Tibial nerve (tissue), 4 donors: Measurements from ENCODE around the gene AMOTL1.

Experiments
- EP300 ChIP-seq, 2 donors: sonication (generic); formaldehyde crosslinking; IDR thresholded peaks; one replicate each; pipeline ENCODE4 v1.6.1; 2017; ENCODE audit warnings: antibody characterized with exemption in 2 of 2, mild to moderate bottlenecking in 1 of 2
- POLR2A ChIP-seq, 2 donors: fragments of 450-650 bp; IDR thresholded peaks; one replicate each; pipeline ENCODE4 v1.6.1; 2017; ENCODE audit warnings: antibody characterized with exemption in 2 of 2, mild to moderate bottlenecking in 2 of 2, moderate library complexity in 2 of 2
- TF ChIP-seq, protein P1 (sequence below), 5 experiments: fragments of 200-600 bp in 3 of 5; fragments of 450-650 bp in 2 of 5; sonication (generic) in 3 of 5; IDR thresholded peaks; one replicate each; pipeline ENCODE4 v1.5.1; 2016 to 2019; ENCODE audit warnings: antibody characterized with exemption in 5 of 5, mild to moderate bottlenecking in 3 of 5, moderate library complexity in 2 of 5

DNA sequence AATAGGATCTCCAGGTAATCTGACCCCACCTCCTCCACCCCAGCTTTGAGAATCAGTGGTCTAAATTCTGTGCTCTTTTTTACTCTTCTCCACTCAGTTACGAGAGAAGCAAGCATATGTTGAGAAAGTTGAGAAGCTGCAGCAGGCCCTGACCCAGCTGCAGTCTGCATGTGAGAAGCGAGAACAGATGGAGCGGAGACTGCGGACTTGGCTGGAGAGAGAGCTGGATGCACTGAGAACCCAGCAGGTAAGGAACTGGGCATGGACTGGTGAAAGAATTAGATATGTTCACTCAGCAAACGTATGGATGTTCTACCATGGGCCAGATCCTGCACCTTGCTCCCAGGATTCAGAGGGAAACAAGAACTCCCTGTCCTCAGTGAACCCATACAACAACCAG is 85.7 kb downstream of the AMOTL1 start:
- TF ChIP-seq, protein P1, sequence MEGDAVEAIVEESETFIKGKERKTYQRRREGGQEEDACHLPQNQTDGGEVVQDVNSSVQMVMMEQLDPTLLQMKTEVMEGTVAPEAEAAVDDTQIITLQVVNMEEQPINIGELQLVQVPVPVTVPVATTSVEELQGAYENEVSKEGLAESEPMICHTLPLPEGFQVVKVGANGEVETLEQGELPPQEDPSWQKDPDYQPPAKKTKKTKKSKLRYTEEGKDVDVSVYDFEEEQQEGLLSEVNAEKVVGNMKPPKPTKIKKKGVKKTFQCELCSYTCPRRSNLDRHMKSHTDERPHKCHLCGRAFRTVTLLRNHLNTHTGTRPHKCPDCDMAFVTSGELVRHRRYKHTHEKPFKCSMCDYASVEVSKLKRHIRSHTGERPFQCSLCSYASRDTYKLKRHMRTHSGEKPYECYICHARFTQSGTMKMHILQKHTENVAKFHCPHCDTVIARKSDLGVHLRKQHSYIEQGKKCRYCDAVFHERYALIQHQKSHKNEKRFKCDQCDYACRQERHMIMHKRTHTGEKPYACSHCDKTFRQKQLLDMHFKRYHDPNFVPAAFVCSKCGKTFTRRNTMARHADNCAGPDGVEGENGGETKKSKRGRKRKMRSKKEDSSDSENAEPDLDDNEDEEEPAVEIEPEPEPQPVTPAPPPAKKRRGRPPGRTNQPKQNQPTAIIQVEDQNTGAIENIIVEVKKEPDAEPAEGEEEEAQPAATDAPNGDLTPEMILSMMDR (IDR thresholded peaks at IDR 0.05), result no peak
- TF ChIP-seq EP300 (IDR thresholded peaks at IDR 0.05) (no peak), POLR2A (IDR thresholded peaks at IDR 0.05) (no peak)
